Activated CD8-positive, alpha-beta memory T cell treated with anti-CD3 and anti-CD28 coated beads for 24 hours (primary cell): ENCODE measurements around the gene TMCO2.
A peak's percentile ranks its signal among the peaks of the same experiment; 100 is the strongest.
"Not testable (repeated sequence)": the region's sequence is repeated elsewhere in the genome, so short reads cannot be mapped to it uniquely, and the experiment has no call there.

ENCODE experiments used
- DNase-seq: peaks from one replicate; pipeline ENCODE4 v3.0.0-alpha.2; 2020

TMCO2 gene

GRCh38 chr1:40247655-40248054, at the start of gene TMCO2:
Gene TMCO2, plus strand, starts transcription at chr1:40247937. Its CDS starts 57 bp downstream, at chr1:40247994.
- no peak for DNase-seq

- no peak for DNase-seq
Measured at GRCh38 chr1:40199126-40199525, 48.6 kb upstream of the TMCO2 start.

- DNase-seq, result no peak
Measured at GRCh38 chr1:40204856-40205255, 42.9 kb upstream of the TMCO2 start.

GRCh38 chr1:40210511-40211204, 37.1 kb upstream of the TMCO2 start:
- DNase-seq, result no peak

- DNase-seq, result no peak
Measured at GRCh38 chr1:40218333-40218732, 29.4 kb upstream of the TMCO2 start.

GRCh38 chr1:40221471-40221905, 26.2 kb upstream of the TMCO2 start:
- DNase-seq, result not testable (repeated sequence)

- DNase-seq, result no peak
Measured at GRCh38 chr1:40221977-40222772, 25.6 kb upstream of the TMCO2 start.

- no peak for DNase-seq
Measured at GRCh38 chr1:40224040-40224439, 23.7 kb upstream of the TMCO2 start.

- no peak for DNase-seq
Measured at GRCh38 chr1:40226192-40226591, 21.5 kb upstream of the TMCO2 start.

- peak; percentile 72 for DNase-seq
Measured at GRCh38 chr1:40232444-40232843, 15.3 kb upstream of the TMCO2 start.

- DNase-seq, result no peak
Measured at GRCh38 chr1:40239626-40240025, 8.1 kb upstream of the TMCO2 start.

- DNase-seq, result no peak
Measured at GRCh38 chr1:40240390-40240789, 7.3 kb upstream of the TMCO2 start.

GRCh38 chr1:40241362-40241761, 6.4 kb upstream of the TMCO2 start:
- DNase-seq, result no peak

GRCh38 chr1:40243351-40243750, 4.4 kb upstream of the TMCO2 start:
- no peak for DNase-seq

GRCh38 chr1:40244138-40244744, 3.5 kb upstream of the TMCO2 start:
- no peak for DNase-seq

GRCh38 chr1:40245686-40246085, 2.1 kb upstream of the TMCO2 start:
- DNase-seq, result no peak

GRCh38 chr1:40248412-40248811, 675 bp downstream of the TMCO2 start:
- DNase-seq, result no peak

GRCh38 chr1:40251456-40251855, 3.7 kb downstream of the TMCO2 start:
- no peak for DNase-seq

- DNase-seq, result no peak
Measured at GRCh38 chr1:40252601-40253000, 4.9 kb downstream of the TMCO2 start.

- no peak for DNase-seq
Measured at GRCh38 chr1:40255231-40255630, 7.5 kb downstream of the TMCO2 start.

- no peak for DNase-seq
Measured at GRCh38 chr1:40256401-40257084, 8.8 kb downstream of the TMCO2 start.

- DNase-seq, result no peak
Measured at GRCh38 chr1:40257313-40257687, 9.6 kb downstream of the TMCO2 start.

- DNase-seq, result peak; percentile 97
Measured at GRCh38 chr1:40257688-40258444, 10.1 kb downstream of the TMCO2 start, which contains the start of gene ZMPSTE24. Gene ZMPSTE24, plus strand, starts transcription at chr1:40258236. Its CDS starts 36 bp downstream, at chr1:40258272.
